GM19025 (cell line): Measurements from ENCODE around the gene HEXA.
A peak's percentile ranks its signal among the peaks of the same experiment; 100 is the strongest.
"Not testable (repeated sequence)": the region's sequence is repeated elsewhere in the genome, so short reads cannot be mapped to it uniquely, and the experiment has no call there.

Experiments
- ATAC-seq: cut with Tn5 transposase; IDR thresholded peaks from one replicate; pipeline ENCODE4 v1.9.1; 2021; ENCODE audit warnings: mild to moderate bottlenecking, low read depth, moderate library complexity; ENCODE audit not compliant: unreplicated experiment

Gene HEXA

DNA sequence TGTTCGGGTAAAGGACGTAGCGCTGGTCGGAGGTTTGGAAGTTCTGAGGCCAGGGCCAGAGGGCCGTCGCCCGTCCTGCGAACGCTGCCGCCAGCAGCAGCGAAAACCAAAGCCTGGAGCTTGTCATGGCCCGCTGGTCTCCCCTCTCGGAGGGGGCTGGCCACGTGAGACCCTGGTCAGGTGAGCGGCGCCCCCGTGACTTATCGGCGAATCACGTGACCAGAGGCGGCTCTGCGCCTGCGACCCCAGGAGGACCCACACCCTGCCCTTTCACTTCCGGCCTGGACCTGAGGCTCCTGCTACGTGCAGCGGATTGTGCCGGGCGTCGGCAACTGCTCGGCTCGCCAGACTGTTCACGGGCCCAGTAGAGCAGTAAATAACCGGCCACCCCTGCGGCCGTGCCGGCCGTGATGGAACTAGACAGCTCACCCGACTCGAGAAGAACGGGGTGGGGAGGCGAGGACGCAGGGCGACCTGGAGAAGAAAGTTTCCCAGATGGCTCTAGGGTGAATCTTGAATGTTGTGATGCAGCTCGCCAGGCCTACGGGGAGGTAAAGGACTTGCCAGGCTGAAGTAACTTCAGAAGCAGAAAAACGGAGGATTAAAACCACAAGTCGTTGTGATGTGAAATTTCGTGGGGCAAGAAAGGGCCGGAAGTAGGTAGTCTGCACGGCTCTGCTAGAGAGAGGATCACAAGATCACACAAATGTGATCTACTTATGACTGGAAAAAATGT is at the start of gene HEXA:
Gene HEXA, minus strand, starts transcription at position 169 of the 736 bp plus-strand sequence. Its CDS starts 42 bp downstream, at position 127.
- ATAC-seq, result peak; percentile 82

DNA sequence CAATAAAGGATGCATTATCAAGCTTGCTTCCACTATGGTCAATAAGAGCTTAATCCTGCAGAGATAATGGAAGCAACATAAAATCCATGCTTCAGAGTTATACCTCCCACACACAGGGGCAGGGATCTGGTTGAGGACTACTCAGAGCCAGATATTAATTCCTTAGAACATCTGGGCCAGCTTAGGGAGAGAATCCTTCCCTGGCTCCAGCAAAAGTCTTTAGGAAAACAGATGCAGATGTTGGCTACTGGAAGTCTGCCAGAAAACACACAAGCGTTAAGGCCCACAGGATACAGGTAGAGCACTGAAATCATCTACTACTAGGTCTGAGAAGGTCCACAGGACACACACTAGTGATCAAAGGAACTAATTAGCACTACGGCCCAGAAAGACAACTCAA is 47.4 kb upstream of the HEXA start:
- ATAC-seq, result no peak

DNA sequence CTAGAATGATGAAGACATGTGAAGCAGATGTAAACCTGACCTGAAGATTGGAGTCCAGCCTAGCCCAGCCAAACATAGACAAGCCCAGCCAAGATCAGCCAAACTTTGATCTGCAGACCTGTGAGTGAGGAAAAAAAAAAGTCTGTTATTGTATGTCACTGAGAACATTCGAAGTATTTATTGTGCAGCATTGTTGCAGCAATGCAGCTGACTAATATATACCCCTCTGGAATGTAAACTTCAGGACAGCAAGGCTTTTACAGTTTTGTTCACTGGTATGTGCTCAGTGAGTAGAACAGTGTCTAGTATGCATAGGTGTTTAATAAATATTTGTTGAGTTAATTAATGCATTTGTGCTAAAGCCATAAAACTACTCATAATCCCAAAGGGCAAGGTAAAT is 45.7 kb upstream of the HEXA start:
- no peak for ATAC-seq

DNA sequence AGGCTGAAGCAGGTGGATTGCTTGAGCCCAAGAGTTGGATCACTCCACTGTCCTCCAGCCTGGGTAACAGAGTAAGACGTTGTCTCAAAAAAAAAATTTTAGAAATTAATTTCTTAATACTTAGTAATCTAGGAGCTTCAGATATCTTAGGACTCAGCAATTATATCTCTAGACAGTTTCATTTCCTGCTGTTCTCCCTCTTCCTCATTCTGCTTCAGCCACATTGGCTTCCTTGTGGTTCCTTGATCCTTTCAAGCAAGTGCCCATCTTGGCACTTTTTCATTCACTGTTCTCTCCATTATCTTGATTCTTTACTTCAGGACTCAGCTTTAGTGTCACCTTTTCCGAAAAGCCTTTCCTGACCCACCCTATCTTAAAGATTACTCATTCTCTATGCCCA is 44.8 kb upstream of the HEXA start:
- no peak for ATAC-seq

DNA sequence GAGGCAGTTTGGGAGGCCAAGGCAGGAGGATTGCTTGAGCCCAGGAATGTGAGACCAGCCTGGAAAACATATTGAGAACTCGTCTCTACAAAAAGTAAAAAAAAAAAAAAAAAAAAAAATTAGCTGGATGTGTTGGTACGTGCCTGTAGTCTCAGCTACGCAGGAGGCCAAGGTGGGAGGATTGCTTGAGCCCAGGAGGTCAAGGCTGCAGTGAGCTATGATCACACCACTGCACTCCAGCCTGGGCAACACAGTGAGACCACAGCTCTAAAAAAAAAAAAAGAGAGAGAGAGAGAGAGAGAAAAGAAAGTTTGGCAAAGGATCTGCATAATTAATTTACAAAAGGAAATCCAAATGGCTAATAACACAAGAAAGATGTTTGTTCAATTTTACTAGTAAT is 44.0 kb upstream of the HEXA start:
- ATAC-seq, result not testable (repeated sequence)

DNA sequence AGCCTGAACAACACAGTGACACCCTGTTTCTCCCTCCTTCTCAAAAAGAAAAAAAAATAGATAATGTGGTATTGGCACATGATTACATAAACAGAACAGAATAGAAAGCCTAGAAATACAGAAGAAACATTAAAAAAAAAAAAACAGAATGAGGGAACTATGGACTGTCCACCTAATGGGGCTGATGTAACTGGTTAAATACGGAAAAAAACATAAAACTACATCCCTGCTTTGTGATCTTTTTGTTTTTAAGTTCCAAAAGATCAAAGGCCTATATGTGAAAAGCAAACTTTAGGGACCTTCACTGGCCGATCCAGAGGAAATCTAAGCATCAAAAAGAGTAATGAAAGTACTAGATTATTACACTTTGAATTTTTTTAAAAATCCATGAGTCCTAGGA is 39.5 kb upstream of the HEXA start:
- ATAC-seq, result no peak

DNA sequence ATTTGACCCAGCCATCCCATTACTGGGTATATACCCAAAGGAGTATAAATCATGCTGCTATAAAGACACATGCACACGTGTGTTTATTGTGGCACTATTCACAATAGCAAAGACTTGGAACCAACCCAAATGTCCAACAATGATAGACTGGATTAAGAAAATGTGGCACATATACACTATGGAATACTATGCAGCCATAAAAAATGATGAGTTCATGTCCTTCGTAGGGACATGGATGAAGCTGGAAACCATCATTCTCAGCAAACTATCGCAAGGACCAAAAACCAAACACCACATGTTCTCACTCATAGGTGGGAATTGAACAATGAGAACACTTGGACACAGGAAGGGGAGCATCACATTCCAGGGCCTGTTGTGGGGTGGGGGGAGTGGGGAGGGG is 37.5 kb upstream of the HEXA start:
- not testable (repeated sequence) for ATAC-seq

DNA sequence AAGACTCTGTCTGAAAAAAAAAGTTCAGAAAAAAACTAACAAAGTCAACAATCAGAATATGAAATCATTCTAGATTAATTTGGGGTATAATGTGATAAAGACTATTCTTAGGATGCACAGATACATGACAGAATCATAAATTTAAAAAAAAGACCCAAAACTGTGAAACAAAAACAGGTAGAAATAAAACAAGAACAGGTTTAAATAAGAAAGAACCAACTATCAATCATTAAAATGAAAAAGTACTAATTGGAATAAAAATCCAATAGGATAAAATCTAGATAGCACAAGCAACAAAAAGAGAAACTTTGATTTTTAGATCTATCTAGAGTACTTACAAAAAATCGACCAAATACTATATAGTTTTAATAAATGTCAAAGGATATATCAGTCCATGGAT is 35.7 kb upstream of the HEXA start:
- ATAC-seq, result no peak

DNA sequence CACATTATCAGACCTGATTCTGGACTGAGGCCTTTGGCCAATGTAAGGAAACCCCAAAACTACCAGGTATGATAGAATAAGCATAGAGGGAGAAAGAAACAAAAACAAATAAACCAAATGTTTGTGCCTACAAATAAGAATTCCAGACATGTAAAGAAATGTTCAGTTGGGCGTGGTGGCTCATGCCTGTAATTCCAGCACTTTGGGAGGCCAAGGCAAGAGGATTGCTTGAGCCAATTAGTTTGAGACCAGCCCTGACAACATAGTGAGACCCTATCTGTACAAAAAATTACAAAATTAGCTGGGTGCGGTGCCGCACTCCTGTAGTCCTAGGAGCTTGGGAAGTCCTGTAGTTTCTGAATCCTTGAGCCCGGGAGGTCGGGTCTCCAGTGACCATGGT is 35.3 kb upstream of the HEXA start:
- no peak for ATAC-seq

DNA sequence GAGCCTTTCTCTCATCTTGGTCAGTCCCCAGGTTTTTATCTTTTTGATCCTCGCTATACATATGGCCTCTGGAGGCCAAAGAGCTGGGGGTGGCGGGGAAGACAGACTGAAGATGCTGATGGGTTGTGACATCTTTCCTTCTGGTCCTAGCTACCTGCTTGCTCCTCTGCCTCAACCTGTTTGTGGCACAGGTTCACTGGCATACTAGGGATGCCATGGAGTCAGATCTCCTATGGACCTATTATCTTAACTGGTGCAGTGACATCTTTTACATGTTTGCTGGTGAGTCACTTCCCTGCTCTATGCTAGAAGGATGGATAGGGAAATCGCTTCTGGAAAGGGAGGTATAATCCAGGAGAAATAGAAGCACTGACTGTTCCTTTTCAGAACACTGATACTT is 31.1 kb upstream of the HEXA start:
- no peak for ATAC-seq

DNA sequence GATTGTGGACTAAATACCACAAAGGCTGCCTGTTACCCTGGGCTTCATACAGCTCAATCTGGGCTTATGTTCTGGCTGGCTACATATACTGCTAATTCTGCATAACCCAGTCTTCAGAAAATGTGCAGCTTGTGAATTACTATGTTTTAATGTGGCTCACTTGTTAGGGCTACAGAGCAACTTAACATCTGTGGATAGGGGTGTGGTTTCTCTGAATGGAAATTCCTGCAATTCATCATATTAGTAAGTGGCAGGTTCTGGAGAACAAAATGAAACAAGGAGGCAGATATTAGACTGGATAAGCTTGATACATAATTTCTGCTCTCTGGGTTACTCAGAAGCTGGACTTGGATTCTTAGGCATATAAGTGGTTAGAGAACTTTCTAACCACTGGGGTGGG is 29.0 kb upstream of the HEXA start:
- ATAC-seq, result no peak

DNA sequence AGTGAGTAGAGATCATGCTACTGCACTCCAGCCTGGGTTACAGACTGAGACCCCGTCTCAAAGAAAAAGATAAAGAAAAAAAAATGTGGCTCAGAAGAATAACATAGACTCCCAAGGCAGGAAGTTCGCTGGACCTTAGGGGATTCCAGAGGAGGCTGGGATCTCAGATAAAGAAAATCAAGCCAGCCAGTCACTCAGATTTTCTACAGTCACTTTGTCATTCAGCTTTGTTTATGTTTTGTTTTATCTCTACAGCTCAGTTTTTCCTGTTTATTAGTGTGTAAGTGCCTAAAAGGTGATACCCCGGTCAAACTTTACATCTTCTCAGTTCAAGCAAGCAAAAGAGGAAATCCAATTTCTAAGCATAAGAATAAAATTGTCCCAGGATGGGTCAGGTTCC is 28.5 kb upstream of the HEXA start:
- ATAC-seq, result no peak

DNA sequence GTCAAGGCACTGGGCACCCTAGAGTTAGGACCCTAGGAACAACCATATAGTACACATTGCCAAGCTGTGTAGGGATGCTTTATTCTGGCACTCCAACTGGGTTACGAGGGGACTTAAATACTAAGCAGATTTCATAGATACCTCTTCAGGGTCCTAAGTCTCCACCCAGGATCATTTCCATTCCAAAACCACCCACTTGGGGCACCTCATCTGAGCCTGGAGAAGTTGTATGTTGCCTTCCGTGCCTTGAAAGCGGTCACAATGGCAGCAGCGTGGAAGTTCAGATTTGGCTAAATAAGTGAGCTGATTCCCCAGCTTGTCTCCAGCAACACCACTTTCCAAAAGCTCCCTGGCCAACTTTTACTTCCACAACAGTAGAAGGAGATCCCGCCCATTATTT is 26.9 kb upstream of the HEXA start:
- ATAC-seq, result no peak

DNA sequence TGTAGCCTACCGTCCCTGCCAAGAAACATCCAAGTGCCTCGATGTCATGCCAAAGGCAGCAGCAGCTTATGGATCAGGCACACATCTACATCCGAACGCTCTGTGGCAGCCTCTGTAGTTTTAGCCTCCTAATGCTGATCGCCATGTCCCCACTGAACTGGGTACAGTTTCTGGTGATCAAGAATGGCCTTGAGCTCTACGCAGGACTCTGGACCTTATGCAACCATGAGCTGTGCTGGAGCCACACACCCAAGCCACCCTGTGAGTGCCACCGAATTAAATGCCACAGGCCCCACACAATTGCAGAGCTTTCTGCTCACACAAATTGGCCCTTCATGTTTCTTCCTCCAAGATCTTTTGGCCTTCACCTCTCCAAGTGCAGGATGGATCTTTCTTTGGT is 22.8 kb upstream of the HEXA start:
- no peak for ATAC-seq

DNA sequence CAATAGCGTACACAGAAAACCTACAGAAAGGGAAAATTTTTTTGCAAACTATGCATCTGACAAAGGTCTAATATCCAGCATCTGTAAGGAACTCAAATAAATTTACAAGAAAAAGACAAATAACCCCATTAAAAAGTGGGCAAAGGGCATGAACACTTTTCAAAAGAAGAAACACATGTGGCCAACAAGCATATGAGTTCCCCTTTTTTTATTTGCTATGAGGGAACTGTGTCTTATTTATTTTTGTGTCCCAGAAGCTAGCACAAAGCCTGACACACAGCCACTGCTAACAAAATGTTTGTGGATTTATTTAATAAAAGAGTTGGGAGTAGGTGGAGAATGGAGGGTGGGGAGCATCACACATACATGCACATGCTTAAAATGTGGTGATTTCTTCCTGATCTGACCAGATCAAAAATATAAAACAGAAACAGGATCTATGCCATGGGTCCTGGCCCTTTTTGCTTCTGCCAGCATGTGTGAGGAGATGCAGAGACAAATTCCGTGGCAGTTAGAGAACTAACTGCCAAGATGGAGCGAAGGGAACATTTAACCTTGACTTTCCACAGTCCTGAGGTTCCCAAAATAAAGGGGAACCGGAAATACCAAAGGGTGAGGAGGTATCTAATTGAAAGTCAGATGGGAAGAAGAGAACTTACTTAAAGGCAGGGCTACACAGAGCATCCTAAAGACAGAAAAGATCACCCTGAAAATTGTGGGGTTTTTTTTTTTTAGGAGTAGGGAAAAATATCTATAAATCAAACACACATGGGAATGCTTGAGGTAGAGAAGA is 22.2 kb upstream of the HEXA start, which contains the start of gene TMEM202:
Gene TMEM202, plus strand, starts transcription at position 510 of the 793 bp plus-strand sequence. Its CDS starts 22 bp downstream, at position 532.
- no peak for ATAC-seq

DNA sequence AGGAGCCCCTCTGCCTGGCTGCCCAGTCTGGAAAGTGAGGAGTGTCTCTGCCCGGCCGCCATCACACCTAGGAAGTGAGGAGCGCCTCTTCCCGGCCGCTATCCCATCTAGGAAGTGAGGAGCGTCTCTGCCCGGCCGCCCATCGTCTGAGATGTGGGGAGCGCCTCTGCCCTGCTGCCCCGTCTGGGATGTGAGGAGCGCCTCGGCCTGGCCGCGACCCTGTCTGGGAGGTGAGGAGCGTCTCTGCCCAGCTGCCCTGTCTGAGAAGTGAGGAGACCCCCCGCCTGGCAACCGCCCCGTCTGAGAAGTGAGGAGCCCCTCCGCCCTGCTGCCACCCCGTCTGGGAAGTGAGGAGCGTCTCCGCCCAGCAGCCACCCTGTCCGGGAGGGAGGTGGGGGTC is 20.5 kb upstream of the HEXA start:
- not testable (repeated sequence) for ATAC-seq

DNA sequence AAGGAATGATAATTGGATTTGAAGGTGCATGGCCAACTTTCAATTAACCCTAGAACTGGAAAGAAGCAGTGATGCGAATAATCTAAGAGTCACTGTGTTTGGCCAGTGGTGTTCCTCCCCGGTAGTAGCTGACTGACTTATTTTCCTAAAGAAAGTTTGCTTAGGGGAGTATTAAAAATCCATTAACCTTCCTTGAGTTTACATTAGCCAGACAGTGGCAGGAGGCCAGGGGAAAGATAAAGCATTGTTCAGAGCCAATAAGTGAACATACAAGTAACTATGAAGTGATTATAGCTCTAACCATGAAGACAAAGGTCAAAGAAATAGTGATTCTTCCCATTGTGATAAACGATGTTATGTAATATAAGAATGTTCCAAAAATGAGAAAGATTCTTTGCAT is 13.4 kb upstream of the HEXA start:
- no peak for ATAC-seq

DNA sequence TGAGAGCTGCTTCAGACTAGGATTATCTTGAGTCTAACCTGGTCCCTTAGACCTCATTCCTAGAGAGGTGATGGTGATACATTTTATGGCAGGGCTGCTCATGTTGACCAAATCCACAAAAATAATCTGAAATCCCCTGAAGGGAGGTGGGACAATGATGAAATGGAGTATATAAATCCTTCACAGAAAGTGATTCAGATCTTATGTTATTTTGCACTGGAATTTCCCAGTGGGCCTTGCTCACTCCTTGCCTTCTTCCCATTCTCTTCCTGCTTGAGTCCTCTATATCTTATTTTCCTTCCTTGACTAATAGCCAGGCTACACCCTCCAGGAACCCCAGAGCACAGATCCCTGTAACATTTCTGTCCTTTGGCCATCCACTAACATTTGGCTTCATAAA is 11.9 kb upstream of the HEXA start:
- ATAC-seq, result no peak

DNA sequence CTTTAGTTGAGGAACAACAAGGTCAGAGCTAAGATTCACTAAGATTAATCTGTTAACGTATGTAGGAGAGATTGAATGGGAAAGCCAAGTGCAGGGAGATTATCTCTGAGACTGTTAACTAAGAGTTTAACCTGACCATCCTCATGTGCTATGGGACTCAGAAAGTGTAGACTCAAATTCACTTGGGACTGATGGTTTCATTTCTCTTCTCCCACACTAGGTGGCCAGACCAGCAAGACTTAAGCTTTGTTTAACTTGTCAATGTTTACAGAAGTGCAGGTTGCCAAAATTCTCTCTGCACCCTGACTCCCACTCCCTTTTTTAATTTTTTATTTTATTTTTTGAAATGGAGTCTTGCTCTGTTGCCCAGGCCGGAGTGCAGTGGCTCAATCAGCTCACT is 6.3 kb upstream of the HEXA start:
- ATAC-seq, result no peak

DNA sequence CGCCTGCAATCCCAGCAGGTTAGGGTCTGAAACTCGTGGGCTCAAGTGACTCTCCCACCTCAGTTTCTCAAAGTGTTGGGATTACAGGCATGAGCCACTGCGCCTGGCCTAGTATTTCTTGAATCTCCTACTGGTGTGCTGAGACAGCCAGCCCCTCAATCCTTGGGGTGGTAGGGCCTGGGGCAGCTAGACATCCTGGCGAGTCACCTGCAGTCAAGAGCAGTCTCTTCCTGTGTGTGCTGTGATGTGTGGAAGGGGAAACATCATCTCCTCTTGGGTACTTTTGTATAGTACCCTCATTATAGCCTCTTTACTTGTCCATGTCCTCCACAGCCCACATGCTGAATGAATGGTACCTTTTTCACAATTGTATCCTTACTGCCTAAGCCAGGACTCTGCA is 4.9 kb upstream of the HEXA start:
- ATAC-seq, result no peak

DNA sequence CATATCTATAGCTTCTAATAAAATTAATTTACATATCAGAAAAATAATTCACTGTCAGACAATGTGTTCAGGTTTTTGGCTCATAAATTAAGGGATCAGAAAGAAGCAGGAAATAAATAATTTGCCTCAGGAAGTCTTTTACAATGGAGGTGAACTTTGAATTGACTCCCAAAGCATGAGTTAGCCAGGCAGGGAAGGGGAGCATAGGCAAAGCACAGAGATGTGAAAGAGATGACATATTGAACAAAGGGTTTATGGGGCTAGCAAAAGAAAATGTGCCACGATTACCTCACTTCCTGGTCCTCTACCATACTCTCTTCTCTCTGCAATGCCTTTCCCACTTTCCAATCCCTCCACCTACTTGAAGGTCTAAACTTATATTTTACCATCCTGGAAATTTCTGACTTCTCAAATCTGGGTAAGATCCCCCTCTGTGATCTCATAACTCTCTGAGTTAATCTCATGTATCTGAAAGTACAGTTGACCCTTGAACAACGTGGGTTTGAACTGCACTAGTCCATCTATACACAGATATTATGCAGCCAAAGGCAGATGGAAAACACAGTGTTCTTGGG is 4.1 kb upstream of the HEXA start:
- no peak for ATAC-seq

DNA sequence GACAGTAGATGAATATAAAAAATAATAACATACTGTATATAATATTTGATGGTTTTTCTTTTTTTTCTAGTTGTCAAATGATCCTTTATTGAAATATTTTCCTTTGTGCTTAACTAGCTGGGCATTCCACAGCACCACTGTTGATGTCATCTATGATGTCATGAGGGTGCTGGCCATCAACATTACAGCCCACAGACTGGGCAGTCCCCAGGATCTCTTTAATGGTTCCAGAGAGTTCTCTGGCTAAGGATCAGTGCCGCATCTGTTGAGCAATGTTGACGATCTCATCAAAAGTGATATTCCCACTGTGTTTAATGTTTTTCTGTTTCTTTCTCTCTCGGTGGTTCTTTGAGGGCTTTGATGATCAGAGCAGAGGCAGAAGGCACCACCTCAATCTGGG is 3.3 kb upstream of the HEXA start:
- ATAC-seq, result not testable (repeated sequence)
